Stromal cell of bone marrow (primary cell): ENCODE results near the gene APEX1.
A peak's percentile ranks its signal among the peaks of the same experiment; 100 is the strongest.
"Not testable (repeated sequence)": the region's sequence is repeated elsewhere in the genome, so short reads cannot be mapped to it uniquely, and the experiment has no call there.

Source experiments
- DNase-seq: peaks from one replicate; pipeline ENCODE4 v3.0.0-alpha.2; 2012; ENCODE audit warnings: low read depth

The APEX1 gene

GRCh38 chr14:20472536-20473169 lies 17.6 kb downstream of the APEX1 start:
- DNase-seq = no peak

- no peak for DNase-seq
Observed at GRCh38 chr14:20476776-20477175, 21.8 kb downstream of the APEX1 start.

- DNase-seq = no peak
Observed at GRCh38 chr14:20477211-20477876, 22.3 kb downstream of the APEX1 start.

GRCh38 chr14:20478894-20479293 lies 23.9 kb downstream of the APEX1 start:
- no peak for DNase-seq

GRCh38 chr14:20482382-20482781 lies 27.4 kb downstream of the APEX1 start:
- DNase-seq = no peak

- DNase-seq = no peak
Observed at GRCh38 chr14:20485900-20486299, 30.9 kb downstream of the APEX1 start.

GRCh38 chr14:20486684-20487395 lies 31.8 kb downstream of the APEX1 start:
- DNase-seq = no peak

- DNase-seq = no peak
Observed at GRCh38 chr14:20487396-20487725, 32.3 kb downstream of the APEX1 start.

- DNase-seq = no peak
Observed at GRCh38 chr14:20489093-20489994, 34.3 kb downstream of the APEX1 start.

GRCh38 chr14:20490563-20490962 lies 35.5 kb downstream of the APEX1 start:
- no peak for DNase-seq

GRCh38 chr14:20492486-20492885 lies 37.5 kb downstream of the APEX1 start:
- no peak for DNase-seq

- no peak for DNase-seq
Observed at GRCh38 chr14:20493634-20494033, 38.6 kb downstream of the APEX1 start.

- peak; percentile 45 for DNase-seq
Observed at GRCh38 chr14:20494935-20495766, 40.1 kb downstream of the APEX1 start.

GRCh38 chr14:20498622-20499021 lies 43.6 kb downstream of the APEX1 start:
- DNase-seq = no peak

GRCh38 chr14:20499108-20499507 lies 44.1 kb downstream of the APEX1 start:
- DNase-seq = no peak

GRCh38 chr14:20499881-20500280 lies 44.9 kb downstream of the APEX1 start:
- no peak for DNase-seq

- peak; percentile 43 for DNase-seq
Observed at GRCh38 chr14:20501346-20501745, 46.3 kb downstream of the APEX1 start.

- DNase-seq = no peak
Observed at GRCh38 chr14:20503898-20504297, 48.9 kb downstream of the APEX1 start.

- DNase-seq = not testable (repeated sequence)
Observed at GRCh38 chr14:20506276-20506675, 51.2 kb downstream of the APEX1 start.

- DNase-seq = not testable (repeated sequence)
Observed at GRCh38 chr14:20506752-20507151, 51.7 kb downstream of the APEX1 start.
